ENCODE measurements around the gene RGS10. TPM values are rescaled to one million over a fixed set of nuclear protein-coding genes. Genes with fewer than 3 reads are reported as not detected.
"Not testable (repeated sequence)": the region's sequence is repeated elsewhere in the genome, so short reads cannot be mapped to it uniquely, and the experiment has no call there.

The RGS10 gene
- total RNA-seq, 1 experiment from 2014 or later, result 22.9 TPM

- no peak for DNase-seq (ENCODE audit: low read depth)
Observed at GRCh38 chr10:119538632-119539358, 3.7 kb downstream of the RGS10 start.

- DNase-seq (ENCODE audit: low read depth), result no peak
Observed at GRCh38 chr10:119537953-119538630, 4.4 kb downstream of the RGS10 start.

- DNase-seq (ENCODE audit: low read depth), result no peak
Observed at GRCh38 chr10:119536508-119537025, 6.0 kb downstream of the RGS10 start.

GRCh38 chr10:119535837-119536507 is 6.5 kb downstream of the RGS10 start:
- DNase-seq (ENCODE audit: low read depth), result no peak

- DNase-seq (ENCODE audit: low read depth), result no peak
Observed at GRCh38 chr10:119535305-119535704, 7.2 kb downstream of the RGS10 start.

- DNase-seq (ENCODE audit: low read depth), result no peak
Observed at GRCh38 chr10:119533473-119533872, 9.0 kb downstream of the RGS10 start.

- DNase-seq (ENCODE audit: low read depth), result not testable (repeated sequence)
Observed at GRCh38 chr10:119532791-119533190, 9.7 kb downstream of the RGS10 start.

- not testable (repeated sequence) for DNase-seq (ENCODE audit: low read depth)
Observed at GRCh38 chr10:119532251-119532650, 10.3 kb downstream of the RGS10 start.

GRCh38 chr10:119531067-119531466 is 11.5 kb downstream of the RGS10 start:
- no peak for DNase-seq (ENCODE audit: low read depth)

- DNase-seq (ENCODE audit: low read depth), result peak; percentile 81
Observed at GRCh38 chr10:119528663-119529237, 13.8 kb downstream of the RGS10 start.

GRCh38 chr10:119526621-119527592 is 15.6 kb downstream of the RGS10 start:
- no peak for DNase-seq (ENCODE audit: low read depth)

GRCh38 chr10:119526149-119526548 is 16.4 kb downstream of the RGS10 start:
- DNase-seq (ENCODE audit: low read depth), result no peak

- DNase-seq (ENCODE audit: low read depth), result no peak
Observed at GRCh38 chr10:119525116-119525515, 17.4 kb downstream of the RGS10 start.

- no peak for DNase-seq (ENCODE audit: low read depth)
Observed at GRCh38 chr10:119524720-119525070, 17.8 kb downstream of the RGS10 start.

GRCh38 chr10:119523895-119524719 is 18.4 kb downstream of the RGS10 start:
- no peak for DNase-seq (ENCODE audit: low read depth)

GRCh38 chr10:119522747-119523426 is 19.6 kb downstream of the RGS10 start:
- DNase-seq (ENCODE audit: low read depth), result peak; percentile 75

GRCh38 chr10:119521443-119522204 is 20.9 kb downstream of the RGS10 start:
- peak; percentile 80 for DNase-seq (ENCODE audit: low read depth)

GRCh38 chr10:119520283-119520682 is 22.2 kb downstream of the RGS10 start:
- no peak for DNase-seq (ENCODE audit: low read depth)

GRCh38 chr10:119518936-119519335 is 23.6 kb downstream of the RGS10 start:
- DNase-seq (ENCODE audit: low read depth), result no peak
